GM12878 (cell line): ENCODE data around the gene RCAN1. TPM values are rescaled to one million over a fixed set of nuclear protein-coding genes. Genes with fewer than 3 reads are reported as not detected.
"Not testable (repeated sequence)": the region's sequence is repeated elsewhere in the genome, so short reads cannot be mapped to it uniquely, and the experiment has no call there.

Source experiments
- ATAC-seq: fragments of 200-7000 bp; cut with Tn5 transposase; 3 replicates; pipeline ENCODE4 v1.9.1; 2020; ENCODE audit warnings: mild to moderate bottlenecking, moderate library complexity
- BruUV-seq: library from RNA; stranded (reverse); fragments of 400-500 nt; replicated peaks from 2 replicates; lab custom pipeline; 2021; lab: Mats Ljungman, UMichigan
- CTCF ChIA-PET: fragments of 300-600 bp; sonication (Branson Sonifier 250); formaldehyde crosslinking; extraction: SDS; loops from one replicate; lab custom pipeline; 2021; ENCODE audit warnings: inconsistent platforms; lab: Yijun Ruan, JAX
- POLR2A ChIA-PET: fragments of 350-600 bp; formaldehyde crosslinking; extraction: SDS; loops from one replicate; lab custom pipeline; 2021; ENCODE audit warnings: inconsistent platforms; lab: Charles Lee
- RAD21 ChIA-PET: fragments of 300-600 bp; sonication (Branson Sonifier 250); formaldehyde crosslinking; loops from one replicate; lab custom pipeline; 2023; ENCODE audit warnings: antibody characterized with exemption; ENCODE audit not compliant: unreplicated experiment; lab: Charles Lee
- SMC1A ChIA-PET: fragments of 300-600 bp; sonication (Branson Sonifier 250); formaldehyde crosslinking; loops from one replicate; lab custom pipeline; 2023; ENCODE audit not compliant: unreplicated experiment, uncharacterized antibody; lab: Charles Lee
- DNase-seq: peaks from one replicate; pipeline ENCODE4 v3.0.0-alpha.2; 2011; ENCODE audit warnings: low read depth, low spot score
- FAIRE-seq: peaks from 3 replicates; lab custom pipeline; 2011; peaks lifted over from hg19 to GRCh38; lab: Jason Lieb, UNC
- H2AFZ ChIP-seq: 2 replicates; pipeline ENCODE4 v1.6.0; 2011; ENCODE audit warnings: low read depth, low read length, control low read depth; ENCODE audit not compliant: control insufficient read depth
- H3K27ac ChIP-seq: 2 replicates; pipeline ENCODE4 v1.5.1; 2011; ENCODE audit warnings: control low read depth; ENCODE audit not compliant: control insufficient read depth, insufficient read depth
- H3K27me3 ChIP-seq, 2 experiments: replicated peaks in 1 of 2; 2 replicates each; pipeline versions ENCODE4 v1.6.0 to v1.6.1; 2011; ENCODE audit warnings: low read length in 1 of 2; ENCODE audit not compliant: control insufficient read depth in 2 of 2, insufficient read depth in 2 of 2
- H3K36me3 ChIP-seq, 2 experiments: 2 replicates each; pipeline ENCODE4 v1.5.1; 2011; ENCODE audit warnings: low read length in 1 of 2; ENCODE audit not compliant: control insufficient read depth in 2 of 2, insufficient read depth in 2 of 2
- H3K4me1 ChIP-seq: 2 replicates; pipeline ENCODE4 v1.6.1; 2011; ENCODE audit warnings: mild to moderate bottlenecking, low read length, moderate library complexity, mixed read lengths; ENCODE audit not compliant: control insufficient read depth, insufficient read depth
- H3K4me2 ChIP-seq: 2 replicates; pipeline ENCODE4 v1.6.0; 2011; ENCODE audit warnings: control low read depth; ENCODE audit not compliant: control insufficient read depth, insufficient read depth
- H3K4me3 ChIP-seq: fragments of 200-600 bp; sonication (generic); 2 replicates; pipeline ENCODE4 v1.5.1; 2016
- H3K79me2 ChIP-seq: 2 replicates; pipeline ENCODE4 v1.6.0; 2011; ENCODE audit warnings: low read length; ENCODE audit not compliant: control insufficient read depth, insufficient read depth
- H3K9ac ChIP-seq: 2 replicates; pipeline ENCODE4 v1.8.0; 2011; ENCODE audit warnings: low read length, control low read depth, mixed read lengths; ENCODE audit not compliant: control insufficient read depth, insufficient read depth
- H3K9me3 ChIP-seq: replicated peaks from 3 replicates; pipeline ENCODE4 v1.5.1; 2011; ENCODE audit warnings: mild to moderate bottlenecking, low read length; ENCODE audit not compliant: control insufficient read depth, insufficient read depth
- H4K20me1 ChIP-seq: 2 replicates; pipeline ENCODE4 v1.6.0; 2011; ENCODE audit not compliant: control insufficient read depth, insufficient read depth
- E4F1 ChIP-seq: fragments of 450-650 bp; IDR thresholded peaks from 2 replicates; pipeline ENCODE4 v1.6.1; 2018; ENCODE audit warnings: borderline replicate concordance, mild to moderate bottlenecking; ENCODE audit not compliant: partially characterized antibody
- MLLT1 ChIP-seq: fragments of 450-650 bp; IDR thresholded peaks from 2 replicates; pipeline ENCODE4 v1.6.1; 2016; ENCODE audit warnings: mild to moderate bottlenecking
- RAD51 ChIP-seq: fragments of 450-650 bp; IDR thresholded peaks from 2 replicates; pipeline ENCODE4 v1.6.1; 2016; ENCODE audit warnings: moderate library complexity, mild to moderate bottlenecking, inconsistent platforms
- WGBS: methylation state at CpG from one replicate; pipeline ENCODE4 v1.1.6; 2016; ENCODE audit warnings: low lambda C conversion rate; ENCODE audit not compliant: insufficient replicate concordance, insufficient coverage; ENCODE audit errors: missing lambda C conversion rate; 5-methylcytosine and 5-hydroxymethylcytosine counted together
- in situ Hi-C: fragments of 300-500 bp; cut with MboI; formaldehyde crosslinking; loops from 9 replicates; pipeline ENCODE4 v1.14.3; 2018; ENCODE audit warnings: mixed read lengths
- intact Hi-C: fragments of 100-400 bp; cut with micrococcal nuclease; formaldehyde crosslinking; loops from one replicate; pipeline ENCODE4 v1.14.2; 2022; ENCODE audit not compliant: unreplicated experiment
- polyA plus RNA-seq, 11 experiments: library from polyadenylated mRNA; depleted of rRNA in 4 of 11; unstranded in 6 of 11; stranded (reverse) in 5 of 11; fragments of >200 nt; fragmentation: Nextera tagmentation in 4 of 11; fragmentation: Illumina TruSeq in 1 of 11; extraction: Ambion mirVana in 4 of 11; extraction: Trizol in 1 of 11; gene quantifications; 1 replicate in 1 of 11; 2 replicates in 10 of 11; pipeline versions ENCODE4 v1.2.1 to v1.2.3, GENCODE V29; 2011 to 2016; ENCODE audit warnings: inconsistent platforms in 2 of 11, missing spikeins in 2 of 11, low read depth in 1 of 11
- total RNA-seq, 4 experiments: library from RNA; depleted of rRNA in 3 of 4; stranded (reverse); fragments of >200 nt in 3 of 4; fragmentation: Illumina TruSeq in 1 of 4; extraction: Trizol in 1 of 4; gene quantifications; 2 replicates each; pipeline versions ENCODE4 v1.2.1 to v1.2.3, GENCODE V29; 2013 to 2021

Gene RCAN1
- total and polyA plus RNA-seq, 10 of the 15 experiments (the other 5 are each of a cell fraction or from before 2014, with no cell fraction given), result 2.8 to 12.9 (median 10.5) TPM

GRCh38 chr21:34498623-34499022, 116.3 kb downstream of the RCAN1 start:
- DNase-seq (no peak), FAIRE-seq (no peak), ATAC-seq (no peak)
- Histone ChIP-seq H4K20me1 (no peaks in the 10 kb centered on the region), H3K79me2 (no peaks in the 10 kb centered on the region), H3K4me2 (no peak overlapping the region), H2AFZ (no peak overlapping the region), H3K36me3 (no peaks in the 10 kb centered on the region), H3K4me3 (no peak overlapping the region), H3K9me3 (no peaks in the 10 kb centered on the region; the same call in 2 of the 3 replicates), H3K27me3 (no peaks in the 10 kb centered on the region), H3K4me1 (no peaks in the 10 kb centered on the region)
- 69% methylated on average over 3 of the region's 3 CpGs for WGBS
- intact Hi-C loops, result no loop called here
- ChIA-PET RAD21 (interaction anchor here (1.5 kb wide), 1 partner anchor 104 kb away, joined by 3 read pairs; no protein-coding TSS in a partner anchor), POLR2A (no interaction called here), CTCF (interaction anchor here (1.1 to 1.6 kb wide), 4 partner anchors 11 to 133 kb away, joined by 3 to 5 read pairs (median 4); no protein-coding TSS in a partner anchor)
- BruUV-seq, result no TSS peak
- in situ Hi-C loops, result no loop called here
- no peak for TF ChIP-seq MLLT1
- TF ChIP-seq RAD51, result no peak
- TF ChIP-seq E4F1, result no peak
- TF ChIP-seq, all 136 proteins: peak for 0
- SMC1A ChIA-PET, result interaction anchor here (1.0 to 1.7 kb wide), 3 partner anchors 9 to 104 kb away, joined by 3 to 4 read pairs (median 3); no protein-coding TSS in a partner anchor
- Histone ChIP-seq H3K27ac (no peak overlapping the region), H3K9ac (no peak overlapping the region)

DNA sequence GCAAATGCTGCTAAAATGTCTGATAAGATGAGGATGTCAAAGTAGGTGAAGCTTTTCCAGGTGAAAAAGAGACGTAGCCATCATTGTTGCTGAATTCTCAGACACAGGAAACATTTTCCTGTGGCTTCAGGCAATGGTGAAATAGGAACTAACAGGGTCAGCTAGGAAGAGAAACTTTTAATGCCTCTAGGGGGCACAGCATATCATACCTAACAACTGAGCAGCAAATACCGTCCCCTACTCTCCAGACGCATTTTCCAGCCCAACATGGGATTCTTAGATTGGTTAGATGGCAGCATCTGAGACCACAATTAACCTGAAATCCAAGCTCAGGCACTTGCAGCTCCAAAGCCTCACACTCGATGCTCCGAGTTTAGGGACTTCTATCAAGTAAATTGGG, 131.1 kb downstream of the RCAN1 start:
- H3K9me3 ChIP-seq, H2AFZ ChIP-seq, in situ Hi-C loops, POLR2A ChIA-PET, H3K9ac ChIP-seq, intact Hi-C loops, H3K4me1 ChIP-seq, H3K4me2 ChIP-seq, DNase-seq, H3K27me3 ChIP-seq, H3K27ac ChIP-seq, CTCF ChIA-PET, H3K4me3 ChIP-seq, SMC1A ChIA-PET, BruUV-seq, H4K20me1 ChIP-seq, RAD21 ChIA-PET, H3K36me3 ChIP-seq, ATAC-seq, H3K79me2 ChIP-seq: not testable (repeated sequence)
- FAIRE-seq, result peak; percentile 56
- WGBS, result no CpG with 5 or more reads among the region's 5 CpGs

DNA sequence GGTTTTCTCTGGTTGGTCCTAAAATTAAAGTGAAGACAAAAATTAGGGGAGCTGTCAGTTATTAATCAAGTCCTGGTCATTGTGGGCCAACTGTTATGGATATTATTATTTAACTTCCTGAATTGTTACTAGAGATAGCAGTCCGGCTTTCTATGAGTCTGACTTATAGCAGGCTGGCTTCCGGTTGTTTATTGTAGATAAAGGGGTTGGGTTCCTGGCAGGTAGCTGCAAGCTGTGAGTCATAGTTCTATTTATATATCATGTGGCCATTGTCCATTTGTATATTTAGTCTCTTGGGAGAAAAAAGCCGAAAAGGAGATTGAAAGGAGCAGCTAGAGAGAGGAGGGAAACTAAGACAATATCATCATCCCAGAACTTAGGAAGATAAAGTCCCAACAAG, 131.5 kb downstream of the RCAN1 start:
- SMC1A ChIA-PET, H4K20me1 ChIP-seq, H3K4me3 ChIP-seq, H3K27ac ChIP-seq, intact Hi-C loops, ATAC-seq, H3K4me1 ChIP-seq, RAD21 ChIA-PET, in situ Hi-C loops, H3K27me3 ChIP-seq, CTCF ChIA-PET, POLR2A ChIA-PET, H3K9me3 ChIP-seq, FAIRE-seq, H3K9ac ChIP-seq, H2AFZ ChIP-seq, H3K79me2 ChIP-seq, DNase-seq, BruUV-seq, H3K36me3 ChIP-seq, H3K4me2 ChIP-seq: not testable (repeated sequence)
- WGBS, result no CpG with 5 or more reads among the region's 3 CpGs
